NT2/D1 (cell line): Measurements from ENCODE around the gene PARD3.

Experiments
- DNase-seq: peaks from one replicate; pipeline ENCODE4 v3.0.0-alpha.2; 2011; ENCODE audit warnings: low read depth, low spot score
- H3K27me3 ChIP-seq: 2 replicates; pipeline ENCODE4 v1.6.0; 2011; ENCODE audit warnings: mild to moderate bottlenecking; ENCODE audit not compliant: insufficient read length, insufficient read depth
- H3K36me3 ChIP-seq: 2 replicates; pipeline ENCODE4 v1.6.1; 2011; ENCODE audit warnings: mild to moderate bottlenecking, low read length, mixed read lengths; ENCODE audit not compliant: insufficient read depth, insufficient read length
- H3K4me1 ChIP-seq: 2 replicates; pipeline ENCODE4 v1.5.1; 2011; ENCODE audit not compliant: insufficient read depth, insufficient read length
- H3K4me3 ChIP-seq: 2 replicates; pipeline ENCODE4 v1.5.1; 2011; ENCODE audit warnings: low read depth; ENCODE audit not compliant: insufficient read length
- H3K9ac ChIP-seq: 2 replicates; pipeline ENCODE4 v1.6.0; 2011; ENCODE audit warnings: low read depth; ENCODE audit not compliant: insufficient read length
- H3K9me3 ChIP-seq: 2 replicates; pipeline ENCODE4 v1.5.1; 2011; ENCODE audit warnings: mild to moderate bottlenecking, low read length; ENCODE audit not compliant: insufficient read depth
- SUZ12 ChIP-seq: IDR thresholded peaks from 2 replicates; pipeline ENCODE4 v1.6.1; 2011; ENCODE audit not compliant: insufficient read length, insufficient read depth; ENCODE audit errors: extremely low read depth
- YY1 ChIP-seq: IDR thresholded peaks from 2 replicates; pipeline ENCODE4 v1.6.1; 2011; ENCODE audit not compliant: insufficient read length, insufficient read depth
- ZNF274 ChIP-seq: IDR thresholded peaks from 2 replicates; pipeline ENCODE4 v1.6.1; 2011; ENCODE audit warnings: mild to moderate bottlenecking, low read depth, low read length

Gene PARD3

DNA sequence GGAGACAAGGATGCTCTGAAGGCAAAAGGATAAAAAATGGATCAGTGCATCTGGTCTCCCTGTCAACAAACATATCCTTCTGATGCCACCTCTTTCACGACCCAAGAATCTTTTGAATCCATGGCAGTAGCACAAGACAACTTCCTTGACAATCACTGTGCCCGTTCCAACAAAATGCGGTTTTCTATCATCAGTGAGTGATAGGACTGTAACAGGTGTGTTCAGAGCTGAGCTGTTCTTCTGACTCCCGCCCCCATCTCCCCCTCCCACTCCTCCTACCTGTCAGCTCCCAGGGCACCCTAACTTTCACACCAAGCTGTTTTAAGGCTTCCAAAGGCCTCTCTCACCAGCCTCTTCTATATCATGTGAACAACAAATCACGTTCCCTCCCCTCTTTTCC is 74.8 kb downstream of the PARD3 start:
- H3K27me3 ChIP-seq, result no peaks in the 10 kb centered on the region
- no peak overlapping the region for H3K9ac ChIP-seq
- no peak for DNase-seq
- H3K4me1 ChIP-seq, result peaks cover 2% of the 10 kb centered on the region
- no peaks in the 10 kb centered on the region for H3K9me3 ChIP-seq
- no peaks in the 10 kb centered on the region for H3K36me3 ChIP-seq
- TF ChIP-seq YY1, result no peak
- no peak for TF ChIP-seq SUZ12
- no peak for TF ChIP-seq ZNF274
- H3K4me3 ChIP-seq, result no peak overlapping the region

DNA sequence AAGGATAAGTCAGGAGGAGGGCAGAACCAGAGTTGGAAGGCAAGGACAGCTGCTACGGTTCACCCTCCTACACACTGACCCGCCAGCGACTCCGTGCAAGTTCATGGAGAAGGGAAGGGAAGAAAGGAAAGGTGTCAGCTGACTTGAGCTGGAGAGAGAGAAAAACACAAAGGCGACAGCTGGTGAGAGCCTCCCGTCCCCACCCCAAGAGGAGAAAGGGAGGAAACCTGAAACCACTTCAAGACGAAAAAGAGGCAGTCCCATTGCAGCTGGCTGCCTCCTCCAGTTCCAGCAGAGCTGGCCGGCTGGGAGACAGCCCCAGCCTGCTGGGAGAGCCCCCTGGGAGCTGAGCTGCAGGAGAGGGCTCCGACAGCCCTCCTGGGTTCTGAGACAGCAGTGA is 75.2 kb downstream of the PARD3 start:
- Histone ChIP-seq H3K27me3 (no peaks in the 10 kb centered on the region), H3K36me3 (no peaks in the 10 kb centered on the region), H3K4me1 (peaks cover 2% of the 10 kb centered on the region), H3K9me3 (no peaks in the 10 kb centered on the region), H3K4me3 (no peak overlapping the region), H3K9ac (no peak overlapping the region)
- TF ChIP-seq ZNF274 (no peak), YY1 (no peak), SUZ12 (no peak)
- peak; percentile 66 for DNase-seq

DNA sequence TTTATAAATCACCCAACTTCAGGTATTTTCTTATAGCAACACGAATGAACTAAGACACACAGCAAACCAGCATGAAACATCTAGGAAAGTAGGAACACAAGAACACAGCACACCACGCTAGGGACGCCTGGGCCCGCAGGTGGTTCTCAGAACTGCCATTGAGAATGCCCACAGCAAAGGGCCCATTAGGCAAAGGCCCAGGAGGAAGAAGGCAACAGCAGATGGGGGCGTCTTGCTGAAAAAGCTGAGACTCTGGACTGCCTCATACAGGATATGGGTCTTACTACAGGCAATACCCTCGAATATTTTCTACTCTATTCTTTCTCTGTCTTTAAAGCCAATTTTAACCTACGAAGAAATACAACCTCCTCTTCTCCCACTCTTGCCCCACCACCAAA is 77.3 kb downstream of the PARD3 start:
- Histone ChIP-seq H3K9me3 (no peaks in the 10 kb centered on the region), H3K4me1 (peaks cover 2% of the 10 kb centered on the region), H3K9ac (no peak overlapping the region), H3K4me3 (no peak overlapping the region), H3K27me3 (no peaks in the 10 kb centered on the region), H3K36me3 (no peaks in the 10 kb centered on the region)
- no peak for DNase-seq
- no peak for TF ChIP-seq YY1
- no peak for TF ChIP-seq ZNF274
- no peak for TF ChIP-seq SUZ12

DNA sequence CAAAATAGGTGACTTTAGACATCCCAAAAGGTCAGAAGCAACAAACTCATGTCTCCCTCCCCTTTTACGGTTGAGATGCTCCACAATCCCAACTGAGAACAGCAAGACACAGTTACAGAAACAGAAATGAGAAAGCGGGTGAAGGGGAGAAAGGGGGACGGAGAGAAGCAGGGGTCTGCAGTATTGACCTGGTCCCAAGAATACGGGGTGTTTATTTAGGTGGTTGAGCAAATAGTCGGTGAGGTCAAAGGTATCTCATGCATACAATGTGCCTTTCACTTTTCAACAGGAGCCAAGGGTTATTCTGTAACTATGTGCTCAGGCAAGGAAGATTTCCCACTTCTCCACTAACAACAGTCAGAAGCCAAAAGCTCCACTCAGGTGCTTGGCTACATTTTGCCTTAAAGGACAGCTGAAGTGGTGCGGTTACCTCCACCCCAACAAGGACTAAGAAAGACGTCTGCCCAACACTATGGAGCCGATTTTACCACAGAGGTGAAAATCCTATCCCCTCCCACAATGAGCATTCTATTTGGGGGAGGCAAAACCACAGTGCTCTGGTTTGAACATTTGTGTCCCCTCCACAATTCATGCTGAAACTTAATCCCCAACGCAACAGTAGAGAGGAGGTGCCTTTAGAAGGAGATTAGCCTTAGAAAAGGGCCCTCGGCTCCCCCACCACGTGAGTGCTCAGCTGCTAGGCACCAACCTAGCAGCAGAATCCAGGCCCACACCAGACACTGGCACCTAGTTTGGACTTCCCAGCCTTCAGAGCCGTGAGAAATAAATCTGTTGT is 77.9 kb downstream of the PARD3 start:
- Histone ChIP-seq H3K9me3 (no peaks in the 10 kb centered on the region), H3K4me3 (no peak overlapping the region), H3K4me1 (peaks cover 2% of the 10 kb centered on the region), H3K36me3 (no peaks in the 10 kb centered on the region), H3K27me3 (no peaks in the 10 kb centered on the region), H3K9ac (no peak overlapping the region)
- TF ChIP-seq YY1, result no peak
- no peak for TF ChIP-seq SUZ12
- no peak for TF ChIP-seq ZNF274
- no peak for DNase-seq

- Histone ChIP-seq H3K27me3 (no peaks in the 10 kb centered on the region), H3K9ac (no peak overlapping the region), H3K4me3 (no peak overlapping the region), H3K36me3 (no peaks in the 10 kb centered on the region), H3K4me1 (peaks cover 2% of the 10 kb centered on the region), H3K9me3 (no peaks in the 10 kb centered on the region)
- DNase-seq, result no peak
- no peak for TF ChIP-seq ZNF274
- TF ChIP-seq YY1, result no peak
- TF ChIP-seq SUZ12, result no peak
Measured at GRCh38 chr10:34734918-34735317, 80.2 kb downstream of the PARD3 start.

GRCh38 chr10:34732926-34733325 is 82.2 kb downstream of the PARD3 start:
- DNase-seq, result peak; percentile 32
- Histone ChIP-seq H3K36me3 (no peaks in the 10 kb centered on the region), H3K9ac (no peak overlapping the region), H3K4me3 (no peak overlapping the region), H3K4me1 (peaks cover 2% of the 10 kb centered on the region), H3K9me3 (no peaks in the 10 kb centered on the region), H3K27me3 (no peaks in the 10 kb centered on the region)
- no peak for TF ChIP-seq ZNF274
- TF ChIP-seq YY1, result no peak
- TF ChIP-seq SUZ12, result no peak

- Histone ChIP-seq H3K9ac (no peak overlapping the region), H3K27me3 (no peaks in the 10 kb centered on the region), H3K4me1 (peaks cover 2% of the 10 kb centered on the region), H3K9me3 (no peaks in the 10 kb centered on the region), H3K4me3 (no peak overlapping the region), H3K36me3 (no peaks in the 10 kb centered on the region)
- TF ChIP-seq ZNF274, result no peak
- TF ChIP-seq YY1, result no peak
- no peak for TF ChIP-seq SUZ12
- no peak for DNase-seq
Measured at GRCh38 chr10:34731885-34732701, 83.0 kb downstream of the PARD3 start.
